Tibial nerve (tissue), 4 donors: ENCODE results near the gene RASSF8.

Source experiments
- EP300 ChIP-seq, 2 donors: sonication (generic); formaldehyde crosslinking; IDR thresholded peaks; one replicate each; pipeline ENCODE4 v1.6.1; 2017; ENCODE audit warnings: antibody characterized with exemption in 2 of 2, mild to moderate bottlenecking in 1 of 2
- POLR2A ChIP-seq, 2 donors: fragments of 450-650 bp; IDR thresholded peaks; one replicate each; pipeline ENCODE4 v1.6.1; 2017; ENCODE audit warnings: antibody characterized with exemption in 2 of 2, mild to moderate bottlenecking in 2 of 2, moderate library complexity in 2 of 2
- TF ChIP-seq, protein P1 (sequence below), 5 experiments: fragments of 200-600 bp in 3 of 5; fragments of 450-650 bp in 2 of 5; sonication (generic) in 3 of 5; IDR thresholded peaks; one replicate each; pipeline ENCODE4 v1.5.1; 2016 to 2019; ENCODE audit warnings: antibody characterized with exemption in 5 of 5, mild to moderate bottlenecking in 3 of 5, moderate library complexity in 2 of 5

DNA sequence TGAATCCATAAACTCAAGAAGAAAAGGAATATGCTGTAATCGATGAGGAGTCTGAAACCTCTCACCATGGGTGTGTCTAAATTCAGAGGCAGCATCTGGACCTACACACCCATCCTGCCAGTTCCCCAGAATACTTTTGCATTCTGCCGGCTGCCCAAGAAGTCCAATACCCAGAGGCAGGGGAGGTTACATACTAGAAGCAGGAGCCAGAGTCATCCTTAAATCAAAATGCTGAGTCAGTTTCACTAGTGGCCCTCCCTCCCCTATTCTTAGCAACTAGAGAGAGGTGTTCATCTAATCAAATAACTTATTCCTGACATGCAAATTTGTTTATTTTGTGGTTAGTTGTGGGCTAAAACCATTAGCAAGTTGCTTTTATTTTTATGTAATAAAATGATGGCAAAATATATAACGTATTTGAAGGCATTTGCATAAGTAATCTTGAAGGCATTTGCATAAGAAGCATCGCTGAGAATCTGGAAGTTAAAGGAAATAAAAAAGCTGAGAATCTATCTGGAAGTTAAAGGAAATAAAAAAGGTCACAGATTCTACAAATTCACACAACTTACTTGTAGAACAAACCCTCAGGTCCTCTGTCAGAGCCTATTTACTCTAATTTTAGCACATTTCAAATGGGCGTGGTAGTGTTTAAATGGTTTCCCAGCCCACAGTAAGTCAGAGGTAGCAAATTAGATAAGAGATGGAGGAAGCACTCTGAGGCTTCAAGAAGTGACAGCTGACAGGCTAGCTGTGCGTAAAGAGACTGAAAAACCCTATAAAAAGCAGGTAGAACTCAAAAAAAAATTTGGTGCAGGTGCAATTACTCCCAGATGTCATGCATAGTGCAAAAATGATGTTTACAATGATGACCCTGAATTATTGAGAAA lies 158.6 kb downstream of the RASSF8 start:
- TF ChIP-seq POLR2A (IDR thresholded peaks at IDR 0.05) (no peak), EP300 (IDR thresholded peaks at IDR 0.05) (no peak)
- TF ChIP-seq, protein P1, sequence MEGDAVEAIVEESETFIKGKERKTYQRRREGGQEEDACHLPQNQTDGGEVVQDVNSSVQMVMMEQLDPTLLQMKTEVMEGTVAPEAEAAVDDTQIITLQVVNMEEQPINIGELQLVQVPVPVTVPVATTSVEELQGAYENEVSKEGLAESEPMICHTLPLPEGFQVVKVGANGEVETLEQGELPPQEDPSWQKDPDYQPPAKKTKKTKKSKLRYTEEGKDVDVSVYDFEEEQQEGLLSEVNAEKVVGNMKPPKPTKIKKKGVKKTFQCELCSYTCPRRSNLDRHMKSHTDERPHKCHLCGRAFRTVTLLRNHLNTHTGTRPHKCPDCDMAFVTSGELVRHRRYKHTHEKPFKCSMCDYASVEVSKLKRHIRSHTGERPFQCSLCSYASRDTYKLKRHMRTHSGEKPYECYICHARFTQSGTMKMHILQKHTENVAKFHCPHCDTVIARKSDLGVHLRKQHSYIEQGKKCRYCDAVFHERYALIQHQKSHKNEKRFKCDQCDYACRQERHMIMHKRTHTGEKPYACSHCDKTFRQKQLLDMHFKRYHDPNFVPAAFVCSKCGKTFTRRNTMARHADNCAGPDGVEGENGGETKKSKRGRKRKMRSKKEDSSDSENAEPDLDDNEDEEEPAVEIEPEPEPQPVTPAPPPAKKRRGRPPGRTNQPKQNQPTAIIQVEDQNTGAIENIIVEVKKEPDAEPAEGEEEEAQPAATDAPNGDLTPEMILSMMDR (IDR thresholded peaks at IDR 0.05): no peak
